Measurements from ENCODE around the gene UNC5A.

The UNC5A gene

GRCh38 chr5:176781638-176782570 lies 28.5 kb upstream of the UNC5A start:
- DNase-seq (ENCODE audit: low read depth): no peak

GRCh38 chr5:176784218-176785165 lies 25.9 kb upstream of the UNC5A start:
- DNase-seq (ENCODE audit: low read depth): peak; percentile 93

GRCh38 chr5:176785184-176786145 lies 24.9 kb upstream of the UNC5A start:
- DNase-seq (ENCODE audit: low read depth): no peak

- DNase-seq (ENCODE audit: low read depth): no peak
Measured at GRCh38 chr5:176787676-176788075, 22.7 kb upstream of the UNC5A start.

GRCh38 chr5:176788091-176788490 lies 22.3 kb upstream of the UNC5A start:
- DNase-seq (ENCODE audit: low read depth): no peak

- no peak for DNase-seq (ENCODE audit: low read depth)
Measured at GRCh38 chr5:176788941-176789872, 21.2 kb upstream of the UNC5A start.

GRCh38 chr5:176789873-176790615 lies 20.3 kb upstream of the UNC5A start:
- no peak for DNase-seq (ENCODE audit: low read depth)

GRCh38 chr5:176790941-176791340 lies 19.4 kb upstream of the UNC5A start:
- no peak for DNase-seq (ENCODE audit: low read depth)

- DNase-seq (ENCODE audit: low read depth): no peak
Measured at GRCh38 chr5:176792655-176793342, 17.6 kb upstream of the UNC5A start.

- no peak for DNase-seq (ENCODE audit: low read depth)
Measured at GRCh38 chr5:176793343-176793699, 17.0 kb upstream of the UNC5A start.

- no peak for DNase-seq (ENCODE audit: low read depth)
Measured at GRCh38 chr5:176793736-176794135, 16.6 kb upstream of the UNC5A start.

GRCh38 chr5:176794509-176794908 lies 15.8 kb upstream of the UNC5A start:
- no peak for DNase-seq (ENCODE audit: low read depth)

- DNase-seq (ENCODE audit: low read depth): no peak
Measured at GRCh38 chr5:176796411-176796810, 13.9 kb upstream of the UNC5A start.

- no peak for DNase-seq (ENCODE audit: low read depth)
Measured at GRCh38 chr5:176796970-176797369, 13.4 kb upstream of the UNC5A start.

GRCh38 chr5:176797456-176798050 lies 12.8 kb upstream of the UNC5A start:
- no peak for DNase-seq (ENCODE audit: low read depth)

- DNase-seq (ENCODE audit: low read depth): no peak
Measured at GRCh38 chr5:176798086-176798876, 12.1 kb upstream of the UNC5A start.

GRCh38 chr5:176798949-176799348 lies 11.4 kb upstream of the UNC5A start:
- DNase-seq (ENCODE audit: low read depth): no peak

GRCh38 chr5:176799488-176799887 lies 10.9 kb upstream of the UNC5A start:
- DNase-seq (ENCODE audit: low read depth): no peak

All from amniotic epithelial cell (primary cell).